OCI-LY7 (cell line): ENCODE data around the gene GAREM1. TPM values are rescaled to one million over a fixed set of nuclear protein-coding genes. Genes with fewer than 3 reads are reported as not detected.

Experiments used
- BruUV-seq: library from RNA; stranded (reverse); fragments of 400-500 nt; replicated peaks from 2 replicates; lab custom pipeline; 2021; lab: Mats Ljungman, UMichigan
- CTCF ChIA-PET: fragments of 300-600 bp; sonication (Branson Sonifier 250); formaldehyde crosslinking; loops from one replicate; lab custom pipeline; 2022; ENCODE audit warnings: antibody characterized with exemption; ENCODE audit not compliant: unreplicated experiment; lab: Charles Lee
- POLR2A ChIA-PET: fragments of 300-600 bp; sonication (Branson Sonifier 250); formaldehyde crosslinking; loops from one replicate; lab custom pipeline; 2022; ENCODE audit warnings: antibody characterized with exemption; lab: Charles Lee
- DNase-seq: peaks from one replicate; pipeline ENCODE4 v3.0.0-alpha.2; 2015; ENCODE audit warnings: low spot score
- H2AFZ ChIP-seq: fragments of 200-600 bp; sonication (generic), shearing (Covaris generic); 2 replicates; pipeline ENCODE4 v1.6.1; 2014; ENCODE audit warnings: mild to moderate bottlenecking, antibody characterized with exemption, low read length, moderate library complexity
- H3K27ac ChIP-seq: fragments of 200-600 bp; sonication (generic); 2 replicates; pipeline ENCODE4 v1.5.1; 2014; ENCODE audit warnings: mixed run types, low read depth, mild to moderate bottlenecking, moderate library complexity, low read length, inconsistent platforms; ENCODE audit not compliant: poor library complexity, severe bottlenecking
- H3K36me3 ChIP-seq: fragments of 200-600 bp; sonication (generic); 2 replicates; pipeline ENCODE4 v1.6.1; 2014; ENCODE audit warnings: mild to moderate bottlenecking, antibody characterized with exemption, low read length, moderate library complexity, mixed read lengths; ENCODE audit not compliant: insufficient read depth
- H3K4me1 ChIP-seq: fragments of 200-600 bp; sonication (generic); 2 replicates; pipeline ENCODE4 v1.5.1; 2014; ENCODE audit warnings: mild to moderate bottlenecking, low read length; ENCODE audit not compliant: insufficient read depth, poor library complexity, severe bottlenecking
- H3K4me2 ChIP-seq: fragments of 200-600 bp; sonication (generic); 2 replicates; pipeline ENCODE4 v1.6.1; 2014; ENCODE audit warnings: mild to moderate bottlenecking, low read length
- H3K4me3 ChIP-seq: fragments of 200-600 bp; sonication (generic); 2 replicates; pipeline ENCODE4 v1.5.1; 2014; ENCODE audit warnings: mild to moderate bottlenecking, low read depth, low read length; ENCODE audit not compliant: poor library complexity, severe bottlenecking
- H3K79me2 ChIP-seq: fragments of 200-600 bp; sonication (generic); 2 replicates; pipeline ENCODE4 v1.6.1; 2016; ENCODE audit warnings: low read depth, mild to moderate bottlenecking, low read length, moderate library complexity, mixed read lengths; ENCODE audit not compliant: insufficient read depth
- H3K9me2 ChIP-seq: fragments of 200-600 bp; sonication (generic); 2 replicates; pipeline ENCODE4 v1.6.1; 2016; ENCODE audit warnings: mild to moderate bottlenecking, low read length, mixed read lengths; ENCODE audit not compliant: insufficient read depth
- H3K9me3 ChIP-seq: fragments of 200-600 bp; sonication (generic); 2 replicates; pipeline ENCODE4 v1.6.1; 2014; ENCODE audit warnings: mild to moderate bottlenecking, mixed run types, low read length, mixed read lengths
- H4K20me1 ChIP-seq: fragments of 200-600 bp; sonication (generic); 2 replicates; pipeline ENCODE4 v1.6.1; 2014; ENCODE audit warnings: mild to moderate bottlenecking, antibody characterized with exemption, low read length, moderate library complexity, mixed read lengths; ENCODE audit not compliant: insufficient read depth
- CTCF ChIP-seq: fragments of 200-600 bp; sonication (generic); conservative IDR thresholded peaks from 2 replicates; pipeline ENCODE4 v1.5.1; 2014; ENCODE audit warnings: mild to moderate bottlenecking, antibody characterized with exemption, low read length, moderate library complexity, mixed read lengths
- EZH2phosphoT487 ChIP-seq: fragments of 200-600 bp; sonication (generic); IDR thresholded peaks from 2 replicates; pipeline ENCODE4 v1.6.1; 2018; ENCODE audit warnings: low read depth, borderline replicate concordance, mild to moderate bottlenecking, mixed run types, antibody characterized with exemption, low read length, moderate library complexity, mixed read lengths
- intact Hi-C: fragments of 100-400 bp; cut with micrococcal nuclease; formaldehyde crosslinking; loops from one replicate; pipeline ENCODE4 v1.10.0; 2022; ENCODE audit not compliant: unreplicated experiment
- total RNA-seq, 2 experiments: library from RNA; depleted of rRNA in 1 of 2; stranded (reverse); fragments of >200 nt in 1 of 2; shearing (Covaris generic) in 1 of 2; gene quantifications; 2 replicates each; pipeline ENCODE4 v1.2.3, GENCODE V29; 2014 to 2022

The GAREM1 gene
- total RNA-seq, 2 experiments from 2014 or later: 1.0 to 2.7 TPM

GRCh38 chr18:32473325-32473724, 2.6 kb upstream of the GAREM1 start:
- Histone ChIP-seq H3K9me3 (no peaks in the 10 kb centered on the region), H3K4me2 (no peak overlapping the region), H3K9me2 (no peaks in the 10 kb centered on the region), H4K20me1 (no peaks in the 10 kb centered on the region), H3K4me3 (no peak overlapping the region), H3K4me1 (peaks cover 9% of the 10 kb centered on the region), H3K36me3 (no peaks in the 10 kb centered on the region), H3K79me2 (no peaks in the 10 kb centered on the region), H3K27ac (no peak overlapping the region), H2AFZ (no peak overlapping the region)
- DNase-seq: no peak
- CTCF ChIA-PET: no interaction called here
- POLR2A ChIA-PET: no interaction called here
- intact Hi-C loops: loop anchor here (5.0 kb wide), 1 partner anchor 201 kb away; no protein-coding TSS in a partner anchor
- no TSS peak for BruUV-seq
- TF ChIP-seq EZH2phosphoT487 (no peak), CTCF (no peak)

GRCh38 chr18:32472841-32473240, 2.2 kb upstream of the GAREM1 start:
- no peak overlapping the region for H3K4me2 ChIP-seq
- H3K27ac ChIP-seq: no peak overlapping the region
- H4K20me1 ChIP-seq: no peaks in the 10 kb centered on the region
- no peaks in the 10 kb centered on the region for H3K79me2 ChIP-seq
- no peaks in the 10 kb centered on the region for H3K9me3 ChIP-seq
- peaks cover 14% of the 10 kb centered on the region for H3K4me1 ChIP-seq
- intact Hi-C loops: loop anchor here (5.0 kb wide), 1 partner anchor 201 kb away; no protein-coding TSS in a partner anchor
- H3K4me3 ChIP-seq: no peak overlapping the region
- no peak overlapping the region for H2AFZ ChIP-seq
- no peak for TF ChIP-seq CTCF
- TF ChIP-seq EZH2phosphoT487: no peak
- H3K9me2 ChIP-seq: no peaks in the 10 kb centered on the region
- no peak for DNase-seq
- ChIA-PET CTCF (no interaction called here), POLR2A (no interaction called here)
- no peaks in the 10 kb centered on the region for H3K36me3 ChIP-seq
- BruUV-seq: no TSS peak

- H2AFZ ChIP-seq: no peak overlapping the region
These were observed 295 bp downstream of the GAREM1 start for GRCh38 chr18:32470460-32470713.

More at GRCh38 chr18:32470460-32470713, 295 bp downstream of the GAREM1 start:
- intact Hi-C loops: loop anchor here (2.0 to 5.0 kb wide), 2 partner anchors 182 to 198 kb away; no protein-coding TSS in a partner anchor
- H3K9me3 ChIP-seq: no peaks in the 10 kb centered on the region
- no peaks in the 10 kb centered on the region for H3K9me2 ChIP-seq
- H3K4me1 ChIP-seq: peaks cover 16% of the 10 kb centered on the region
- POLR2A ChIA-PET: interaction anchor here (0.6 kb wide), 1 partner anchor 988 kb away, joined by 4 read pairs; no protein-coding TSS in a partner anchor
- H3K79me2 ChIP-seq: no peaks in the 10 kb centered on the region
- no peaks in the 10 kb centered on the region for H3K36me3 ChIP-seq
- TF ChIP-seq EZH2phosphoT487 (no peak), CTCF (no peak)
- DNase-seq: no peak
- no TSS peak for BruUV-seq
- H4K20me1 ChIP-seq: no peaks in the 10 kb centered on the region
- CTCF ChIA-PET: interaction anchor here (0.8 kb wide), 1 partner anchor 312 kb away, joined by 4 read pairs; no protein-coding TSS in a partner anchor
- peak overlapping the region; percentile 72 for H3K4me3 ChIP-seq
- no peak overlapping the region for H3K27ac ChIP-seq
- H3K4me2 ChIP-seq: peak overlapping the region; percentile 71; the same call in 1 of the 2 replicates
